Thymus (tissue), 11 donors: ENCODE measurements around the gene SLC2A6. TPM values are rescaled to one million over a fixed set of nuclear protein-coding genes. Genes with fewer than 3 reads are reported as not detected.

Source experiments
- DNase-seq, 9 donors: peaks; one replicate each; pipeline ENCODE4 v3.0.0-alpha.2; 2013; ENCODE audit warnings: low spot score in 9 of 9, low read depth in 6 of 9, missing footprints in 1 of 9
- H3K27ac ChIP-seq, 2 donors: one replicate each; pipeline ENCODE4 v1.5.1; 2013; ENCODE audit warnings: control low read depth in 1 of 2, low read depth in 1 of 2, low read length in 1 of 2, mild to moderate bottlenecking in 1 of 2, moderate library complexity in 1 of 2
- H3K27me3 ChIP-seq, 2 donors: one replicate each; pipeline ENCODE4 v1.5.1; 2013; ENCODE audit warnings: low read length in 1 of 2; ENCODE audit not compliant: control insufficient read depth in 2 of 2, insufficient read depth in 1 of 2
- H3K36me3 ChIP-seq, 2 donors: one replicate each; pipeline ENCODE4 v1.5.1; 2013; ENCODE audit warnings: low read length in 1 of 2, mild to moderate bottlenecking in 1 of 2, moderate library complexity in 1 of 2; ENCODE audit not compliant: control insufficient read depth in 2 of 2, insufficient read depth in 2 of 2
- H3K4me1 ChIP-seq, 2 donors: one replicate each; pipeline ENCODE4 v1.5.1; 2013; ENCODE audit warnings: low read length in 2 of 2; ENCODE audit not compliant: control insufficient read depth in 2 of 2, insufficient read depth in 2 of 2
- H3K4me3 ChIP-seq, 2 donors: one replicate each; pipeline ENCODE4 v1.5.1; 2013; ENCODE audit warnings: low read length in 2 of 2, control low read depth in 1 of 2, mild to moderate bottlenecking in 1 of 2
- H3K9me3 ChIP-seq, 2 donors: one replicate each; pipeline ENCODE4 v1.5.1; 2013; ENCODE audit warnings: low read length in 1 of 2, mild to moderate bottlenecking in 1 of 2; ENCODE audit not compliant: control insufficient read depth in 2 of 2, insufficient read depth in 1 of 2
- WGBS: extraction: QIAGEN DNeasy Blood & Tissue Kit; methylation state at CpG from one replicate; pipeline ENCODE4 v1.1.7; 2013; 5-methylcytosine and 5-hydroxymethylcytosine counted together
- polyA plus RNA-seq: library from polyadenylated mRNA; stranded (reverse); fragments of 200-250 nt; gene quantifications from one replicate; pipeline ENCODE4 v1.2.3, GENCODE V29; 2013
- total RNA-seq: library from RNA; stranded (reverse); fragments of 120-200 nt; gene quantifications from one replicate; pipeline ENCODE4 v1.2.4, GENCODE V29; 2013
- donor health status: healthy.

SLC2A6 gene
- total and polyA plus RNA-seq, 2 donors, result 2.0 to 5.5 TPM

DNA sequence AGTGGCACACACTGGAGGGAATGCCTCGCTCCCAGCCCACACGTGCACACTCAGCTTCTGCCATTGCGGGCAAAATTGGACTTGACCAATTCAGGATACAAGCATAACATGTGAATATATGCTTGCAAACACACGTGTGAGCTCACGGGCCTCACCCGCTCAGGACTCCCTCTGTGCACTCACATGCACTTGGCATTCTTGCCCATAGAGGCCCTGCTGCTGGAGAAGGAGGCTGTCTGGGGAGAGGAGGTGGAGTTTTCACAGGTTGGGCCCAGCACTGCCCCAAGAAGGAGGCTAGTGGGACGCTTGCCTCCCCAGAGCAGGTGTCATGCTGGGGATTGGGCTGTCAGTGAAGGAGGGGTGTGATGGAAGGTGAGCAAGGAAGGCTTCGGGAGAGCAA is 44.2 kb upstream of the SLC2A6 start:
- H3K4me3 ChIP-seq, result no peak overlapping the region
- peaks cover 9 to 36% of the 10 kb centered on the region in 2 donors for H3K4me1 ChIP-seq
- no peaks in the 10 kb centered on the region for H3K36me3 ChIP-seq
- DNase-seq, result no peak
- 96% methylated on average over 8 of the region's 8 CpGs for WGBS
- H3K27me3 ChIP-seq, result peaks cover 0 to 12% of the 10 kb centered on the region in 2 donors
- H3K27ac ChIP-seq, result no peak overlapping the region
- H3K9me3 ChIP-seq, result no peaks in the 10 kb centered on the region

DNA sequence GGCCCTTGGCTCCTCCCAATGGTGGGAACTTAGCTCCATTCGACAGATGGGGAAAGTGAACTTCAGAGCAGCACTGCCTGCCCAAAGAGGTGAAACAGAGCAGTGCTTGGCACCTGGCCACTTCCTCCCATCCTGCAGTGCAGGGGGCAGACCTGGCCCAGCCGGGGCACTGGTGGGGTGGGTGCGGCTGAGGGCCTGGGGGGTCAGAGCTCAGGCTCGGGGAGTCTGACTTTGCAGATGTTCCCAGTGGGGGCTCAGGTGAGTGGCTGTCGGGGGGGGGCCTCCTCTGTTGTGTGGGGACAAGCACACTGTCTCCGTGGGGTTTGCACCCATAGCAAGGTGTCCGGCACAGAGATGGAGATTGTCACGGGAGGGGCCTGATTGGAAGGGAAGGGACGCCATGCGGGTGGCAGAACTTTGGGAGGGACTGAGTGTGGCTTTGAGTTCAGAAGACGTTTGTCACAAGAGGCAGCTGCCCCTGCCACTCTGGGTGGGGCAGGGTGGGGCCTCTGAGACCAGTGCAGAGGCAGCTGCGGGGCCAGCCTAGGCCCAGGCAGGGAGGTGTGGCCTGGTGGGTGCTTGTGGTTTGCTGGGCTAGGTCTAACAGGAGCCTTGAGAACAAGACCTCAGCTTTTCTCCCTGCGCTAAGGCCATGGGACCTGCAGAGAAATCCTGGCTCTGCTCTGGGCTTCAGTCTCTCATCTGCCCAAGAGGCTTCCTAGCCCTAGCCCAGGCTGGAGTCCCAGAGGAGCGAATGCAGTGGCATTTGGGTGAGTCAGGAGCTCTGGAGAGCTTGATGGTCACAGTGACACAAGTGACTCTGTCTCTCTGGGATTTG is 43.4 kb upstream of the SLC2A6 start:
- Histone ChIP-seq H3K36me3 (no peaks in the 10 kb centered on the region), H3K4me1 (peaks cover 9 to 28% of the 10 kb centered on the region in 2 donors), H3K27me3 (peaks cover 0 to 5% of the 10 kb centered on the region in 2 donors), H3K9me3 (peaks cover 0 to 3% of the 10 kb centered on the region in 2 donors), H3K4me3 (no peak overlapping the region), H3K27ac (no peak overlapping the region)
- DNase-seq, result no peak
- 69% methylated on average over 14 of the region's 14 CpGs for WGBS

DNA sequence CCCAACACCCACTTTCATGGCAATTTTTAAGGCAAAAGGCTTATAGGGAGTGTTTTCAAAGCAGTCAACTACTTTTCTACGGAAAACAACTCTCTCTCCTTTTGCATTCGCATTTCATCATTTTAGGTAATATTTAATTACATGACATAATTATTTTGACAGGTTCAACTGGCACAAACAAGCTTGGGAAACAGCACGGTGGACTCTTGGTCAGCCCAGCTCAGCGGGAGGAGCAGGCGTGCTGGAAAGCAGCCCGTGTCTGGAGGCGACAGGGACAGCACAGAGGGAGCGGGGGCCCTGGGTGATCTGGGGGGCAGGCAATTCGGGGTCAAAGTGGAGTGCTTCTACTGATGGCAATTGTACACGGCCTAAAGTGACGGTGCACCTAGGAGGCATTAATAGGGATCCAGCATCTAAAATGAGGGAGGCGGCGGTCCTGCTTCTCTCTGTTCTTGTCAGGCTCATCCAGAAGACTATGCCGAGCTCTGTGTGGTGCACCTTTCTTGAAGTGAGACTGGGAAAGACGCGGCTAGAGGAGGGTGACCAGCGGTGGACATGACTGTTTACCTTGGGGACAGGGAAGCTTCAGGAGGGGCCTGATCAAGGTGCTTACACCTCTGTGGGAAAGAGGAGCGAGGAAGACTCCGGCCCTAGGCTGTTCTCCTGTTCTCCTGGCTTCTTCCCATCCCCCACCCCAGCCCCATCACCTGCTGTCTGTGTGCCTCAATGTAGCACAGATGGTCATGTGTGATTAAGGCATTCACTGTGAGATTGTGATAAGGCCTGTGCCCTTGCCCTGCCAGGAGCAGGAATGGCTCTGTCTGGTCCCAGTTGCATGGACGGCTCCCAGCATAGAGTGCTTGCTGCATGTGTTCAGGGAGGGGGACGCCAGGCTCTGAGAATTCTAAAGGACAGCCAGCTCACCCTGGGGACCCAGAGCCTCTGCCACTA is 42.5 kb upstream of the SLC2A6 start:
- H3K27ac ChIP-seq, result no peak overlapping the region
- H3K9me3 ChIP-seq, result peaks cover 0 to 3% of the 10 kb centered on the region in 2 donors
- 96% methylated on average over 21 of the region's 21 CpGs for WGBS
- no peak for DNase-seq
- H3K27me3 ChIP-seq, result peaks cover 0 to 2% of the 10 kb centered on the region in 2 donors
- no peak overlapping the region for H3K4me3 ChIP-seq
- peaks cover 3 to 19% of the 10 kb centered on the region in 2 donors for H3K4me1 ChIP-seq
- H3K36me3 ChIP-seq, result no peaks in the 10 kb centered on the region

DNA sequence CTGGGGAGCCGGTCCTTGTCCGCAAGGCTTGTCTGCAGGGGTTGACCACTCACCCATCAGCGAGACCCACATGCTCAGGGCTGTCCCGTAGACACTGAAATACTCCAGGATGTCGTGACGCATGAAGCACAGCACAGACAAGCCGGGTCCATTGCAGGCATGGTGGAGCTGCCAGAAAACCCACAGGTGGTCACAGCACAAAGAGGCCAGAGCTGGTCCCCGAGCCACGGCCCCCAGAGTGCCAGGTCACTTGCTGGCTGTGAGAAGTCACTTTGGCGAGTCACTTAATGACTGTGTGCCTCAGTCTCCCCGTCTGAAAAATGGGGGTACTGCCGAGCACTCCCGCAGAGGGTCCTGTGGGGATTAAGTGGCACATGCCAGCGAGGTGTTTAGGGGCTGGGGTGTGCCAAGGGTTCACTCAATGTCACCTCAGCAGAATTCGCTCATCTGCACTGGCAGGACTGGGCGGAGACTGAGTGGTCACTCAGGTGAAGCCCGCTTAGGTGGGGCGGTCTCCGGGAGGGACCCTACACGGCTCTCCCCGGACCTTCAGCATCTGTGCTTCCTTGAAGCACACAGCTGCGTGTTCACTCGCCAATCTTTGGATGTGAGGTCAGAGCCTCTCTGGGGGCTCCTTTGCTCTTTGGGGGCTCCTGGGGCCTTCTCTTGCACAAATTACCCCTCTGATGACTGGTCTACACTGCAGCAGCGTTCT is 41.4 kb upstream of the SLC2A6 start:
- Histone ChIP-seq H3K27ac (no peak overlapping the region), H3K4me1 (peaks cover 3 to 22% of the 10 kb centered on the region in 2 donors), H3K27me3 (peaks cover 0 to 2% of the 10 kb centered on the region in 2 donors), H3K4me3 (no peak overlapping the region), H3K9me3 (peaks cover 0 to 3% of the 10 kb centered on the region in 2 donors), H3K36me3 (no peaks in the 10 kb centered on the region)
- WGBS, result 94% methylated on average over 24 of the region's 24 CpGs
- DNase-seq, result no peak

DNA sequence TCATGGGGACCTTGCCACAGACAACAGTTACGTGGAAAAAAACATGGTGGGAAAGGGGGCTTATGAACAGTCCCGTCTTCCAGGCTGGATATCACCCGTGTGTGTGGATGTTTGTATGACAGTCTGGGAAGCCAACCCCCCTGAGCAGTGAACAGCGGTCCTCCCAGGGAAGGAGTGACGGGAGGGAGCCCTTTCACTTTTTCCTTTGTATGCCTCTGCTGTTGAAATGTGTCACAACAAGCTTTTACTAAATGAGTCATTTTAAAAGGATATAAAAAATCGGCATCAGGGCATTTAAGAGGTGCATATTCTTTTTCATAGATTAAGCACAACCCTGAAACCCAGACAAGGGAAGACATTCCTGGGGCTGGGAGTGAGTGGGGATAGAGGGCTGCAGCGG is 40.8 kb upstream of the SLC2A6 start:
- peaks cover 0 to 2% of the 10 kb centered on the region in 2 donors for H3K27me3 ChIP-seq
- peaks cover 3 to 26% of the 10 kb centered on the region in 2 donors for H3K4me1 ChIP-seq
- whole genome bisulfite sequencing, result 84% methylated on average over 7 of the region's 7 CpGs
- H3K36me3 ChIP-seq, result no peaks in the 10 kb centered on the region
- H3K27ac ChIP-seq, result no peak overlapping the region
- H3K4me3 ChIP-seq, result no peak overlapping the region
- no peak for DNase-seq
- peaks cover 0 to 3% of the 10 kb centered on the region in 2 donors for H3K9me3 ChIP-seq

DNA sequence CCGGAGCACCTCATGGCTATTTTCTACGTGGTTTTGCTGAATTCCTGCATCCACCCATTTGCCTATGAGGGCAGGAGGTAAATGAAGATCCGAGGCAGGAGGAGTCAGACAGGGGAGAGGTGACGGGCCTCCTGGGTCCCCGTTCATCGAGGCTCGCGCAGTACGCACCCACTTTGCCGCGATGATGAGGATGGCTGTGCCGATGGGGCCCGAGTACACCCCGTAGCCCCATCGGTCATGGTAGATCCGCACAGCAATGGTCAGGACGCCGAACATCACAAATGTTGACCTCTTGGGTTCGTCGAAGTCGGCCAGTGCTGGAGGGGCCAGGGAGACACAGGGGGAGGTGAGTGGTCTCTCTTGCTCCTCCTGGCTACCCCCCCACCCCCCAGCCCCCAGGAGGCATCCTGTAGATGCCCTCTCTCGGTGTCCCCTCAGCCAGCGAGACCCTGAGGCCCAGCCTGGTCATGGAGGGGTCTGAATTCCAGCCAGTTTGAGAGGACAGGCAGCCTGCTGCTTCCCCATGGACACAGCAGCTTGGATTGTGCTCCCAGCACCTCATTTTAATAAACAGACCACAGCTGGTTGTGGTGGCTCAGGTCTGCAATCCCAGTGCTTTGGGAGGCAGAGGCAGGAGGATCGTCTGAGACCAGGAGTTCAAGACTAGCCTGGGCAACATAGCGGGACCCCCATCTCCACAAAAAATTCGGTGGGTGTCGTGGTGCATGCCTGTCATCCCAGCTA is 40.0 kb upstream of the SLC2A6 start:
- WGBS, result 95% methylated on average over 27 of the region's 27 CpGs
- Histone ChIP-seq H3K4me3 (no peak overlapping the region), H3K36me3 (no peaks in the 10 kb centered on the region), H3K4me1 (peaks cover 3 to 31% of the 10 kb centered on the region in 2 donors), H3K27ac (no peak overlapping the region), H3K9me3 (peaks cover 0 to 3% of the 10 kb centered on the region in 2 donors), H3K27me3 (peaks cover 0 to 2% of the 10 kb centered on the region in 2 donors)
- DNase-seq, result no peak

DNA sequence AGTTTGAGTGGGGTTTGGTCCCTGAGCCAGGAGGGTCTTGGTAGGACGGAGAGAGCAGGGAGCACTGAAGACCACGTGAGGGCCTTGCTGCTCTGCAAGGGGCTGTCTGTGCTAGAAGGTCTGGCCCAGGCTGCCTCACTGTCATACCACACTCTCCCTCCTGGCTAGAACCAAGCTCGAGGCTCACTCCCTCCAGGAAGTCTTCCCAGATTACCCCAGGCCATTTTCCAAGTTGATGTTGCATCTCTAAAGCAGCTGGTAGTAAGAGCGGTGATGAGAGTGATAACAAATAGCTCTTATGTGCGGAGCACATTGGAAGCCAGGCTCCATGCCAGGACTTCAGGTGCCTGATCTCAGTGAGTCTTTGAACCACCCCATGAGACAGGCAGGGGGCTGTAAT is 39.3 kb upstream of the SLC2A6 start:
- DNase-seq, result no peak
- peaks cover 0 to 3% of the 10 kb centered on the region in 2 donors for H3K9me3 ChIP-seq
- 95% methylated on average over 5 of the region's 5 CpGs for WGBS
- peaks cover 3 to 37% of the 10 kb centered on the region in 2 donors for H3K4me1 ChIP-seq
- H3K36me3 ChIP-seq, result no peaks in the 10 kb centered on the region
- no peak overlapping the region for H3K27ac ChIP-seq
- H3K4me3 ChIP-seq, result no peak overlapping the region
- H3K27me3 ChIP-seq, result peaks cover 0 to 2% of the 10 kb centered on the region in 2 donors

DNA sequence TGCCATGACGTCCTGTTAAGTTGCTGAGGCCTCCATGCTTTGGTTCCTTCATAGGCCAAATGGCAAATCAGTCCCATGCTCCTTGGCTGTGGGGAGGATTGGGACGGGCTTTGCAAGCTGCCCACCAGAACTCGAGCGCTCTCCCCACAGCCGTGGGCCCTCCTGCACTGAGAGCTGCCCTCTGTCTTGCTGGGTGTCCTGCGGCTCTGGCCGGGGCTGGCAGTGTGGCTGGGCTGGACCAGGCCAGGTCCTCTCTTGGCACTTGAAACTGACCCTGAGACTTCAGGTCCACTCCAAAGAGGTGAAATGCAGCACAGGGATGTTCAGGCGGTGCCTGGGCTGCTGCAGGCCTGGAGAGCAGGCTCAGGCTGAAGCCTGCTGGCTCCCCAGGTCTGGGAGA is 38.8 kb upstream of the SLC2A6 start:
- no peak for DNase-seq
- peaks cover 0 to 3% of the 10 kb centered on the region in 2 donors for H3K9me3 ChIP-seq
- H3K27ac ChIP-seq, result no peak overlapping the region
- no peaks in the 10 kb centered on the region for H3K36me3 ChIP-seq
- peaks cover 1 to 37% of the 10 kb centered on the region in 2 donors for H3K4me1 ChIP-seq
- H3K4me3 ChIP-seq, result no peak overlapping the region
- WGBS, result 86% methylated on average over 8 of the region's 8 CpGs
- peaks cover 0 to 2% of the 10 kb centered on the region in 2 donors for H3K27me3 ChIP-seq
